Measurements from ENCODE around the gene FRY. TPM values are rescaled to one million over a fixed set of nuclear protein-coding genes. Genes with fewer than 3 reads are reported as not detected.

FRY gene
- total and polyA plus RNA-seq, 9 of the 15 experiments (the other 6 are each of a cell fraction or from before 2014, with no cell fraction given) = 0.03 to 0.31 (median 0.11) TPM; not detected in 3

GRCh38 chr13:32203736-32204135 is 172.2 kb downstream of the FRY start:
- H3K27ac ChIP-seq (ENCODE audit: extremely low read depth, low read depth, low read length) = no peak overlapping the region
- no TSS peak for BruUV-seq (replicated peaks)
- TF ChIP-seq SMARCE1 (IDR thresholded peaks at IDR 0.05) = no peak
- TF ChIP-seq ATF2 (CRISPR knock-in tag; IDR thresholded peaks at IDR 0.05) = no peak
- TF ChIP-seq, protein P1, sequence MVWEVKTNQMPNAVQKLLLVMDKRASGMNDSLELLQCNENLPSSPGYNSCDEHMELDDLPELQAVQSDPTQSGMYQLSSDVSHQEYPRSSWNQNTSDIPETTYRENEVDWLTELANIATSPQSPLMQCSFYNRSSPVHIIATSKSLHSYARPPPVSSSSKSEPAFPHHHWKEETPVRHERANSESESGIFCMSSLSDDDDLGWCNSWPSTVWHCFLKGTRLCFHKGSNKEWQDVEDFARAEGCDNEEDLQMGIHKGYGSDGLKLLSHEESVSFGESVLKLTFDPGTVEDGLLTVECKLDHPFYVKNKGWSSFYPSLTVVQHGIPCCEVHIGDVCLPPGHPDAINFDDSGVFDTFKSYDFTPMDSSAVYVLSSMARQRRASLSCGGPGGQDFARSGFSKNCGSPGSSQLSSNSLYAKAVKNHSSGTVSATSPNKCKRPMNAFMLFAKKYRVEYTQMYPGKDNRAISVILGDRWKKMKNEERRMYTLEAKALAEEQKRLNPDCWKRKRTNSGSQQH (CRISPR knock-in tag; IDR thresholded peaks at IDR 0.05) = no peak
- no peak for TF ChIP-seq HCFC1 (IDR thresholded peaks at IDR 0.05; ENCODE audit: low read depth, low read length)
- H3K27me3 ChIP-seq (ENCODE audit: control insufficient read depth in 2 of 2, insufficient read depth in 2 of 2, low read length in 2 of 2) = peaks cover 0 to 5% of the 10 kb centered on the region in 2 experiments; a peak in 3 of 5 replicates
- in situ Hi-C loops (cut with MboI) (no loop called here), intact Hi-C loops (cut with micrococcal nuclease) (no loop called here)
- H3K4me1 ChIP-seq (replicated peaks in 1 of 2; ENCODE audit: control insufficient read depth in 2 of 2, insufficient read depth in 2 of 2, low read length in 2 of 2) = no peaks in the 10 kb centered on the region
- POLR2A ChIA-PET = no interaction called here
- H3K9ac ChIP-seq (ENCODE audit: insufficient read depth in 1 of 2, low read depth in 2 of 2, low read length in 2 of 2) = no peak overlapping the region
- H3K36me3 ChIP-seq (ENCODE audit: control insufficient read depth, insufficient read depth, low read length) = no peaks in the 10 kb centered on the region
- no peaks in the 10 kb centered on the region for H3K79me2 ChIP-seq (ENCODE audit: control insufficient read depth, insufficient read depth, low read length)
- H3K9me1 ChIP-seq (ENCODE audit: control insufficient read depth, insufficient read depth, low read length) = no peaks in the 10 kb centered on the region
- WGBS (ENCODE audit: insufficient coverage, low coverage, missing lambda C conversion rate) = 0% methylated on average over 1 of the region's 1 CpG
- CTCF ChIA-PET (ENCODE audit: low intra/inter-chr PET ratio) = no interaction called here
- ATAC-seq (no peak), FAIRE-seq (no peak), DNase-seq (ENCODE audit: extremely low read depth in 1 of 4, low spot score in 3 of 4) (no peak)
- H2AFZ ChIP-seq (ENCODE audit: low read depth, low read length) = no peak overlapping the region
- no peaks in the 10 kb centered on the region for H3K9me3 ChIP-seq (replicated peaks; ENCODE audit: control insufficient read depth, insufficient read depth, low read depth, low read length)
- no peak overlapping the region for H3K4me3 ChIP-seq
- no peak overlapping the region for H3K4me2 ChIP-seq (ENCODE audit: insufficient read depth, low read length)
- no peaks in the 10 kb centered on the region for H4K20me1 ChIP-seq (replicated peaks; ENCODE audit: control insufficient read depth, insufficient read depth, low read length)

All from K562 (cell line).